Ecto neural progenitor cell (in vitro differentiated cells): ENCODE measurements around the gene LDHAL6B.

Source experiments
- DNase-seq: peaks from one replicate; pipeline ENCODE4 v3.0.0-alpha.2; 2018; ENCODE audit warnings: low spot score

LDHAL6B gene

GRCh38 chr15:59218710-59219109, 12.1 kb downstream of the LDHAL6B start:
- no peak for DNase-seq

GRCh38 chr15:59221511-59222505, 15.2 kb downstream of the LDHAL6B start:
- DNase-seq: no peak

- no peak for DNase-seq
Measured at GRCh38 chr15:59222906-59223550, 16.4 kb downstream of the LDHAL6B start.

GRCh38 chr15:59223736-59224135, 17.1 kb downstream of the LDHAL6B start:
- DNase-seq: no peak

- DNase-seq: no peak
Measured at GRCh38 chr15:59224474-59224873, 17.8 kb downstream of the LDHAL6B start.

GRCh38 chr15:59227021-59227420, 20.4 kb downstream of the LDHAL6B start:
- no peak for DNase-seq

- DNase-seq: no peak
Measured at GRCh38 chr15:59229015-59229414, 22.4 kb downstream of the LDHAL6B start.

GRCh38 chr15:59229453-59229852, 22.8 kb downstream of the LDHAL6B start:
- DNase-seq: no peak

- no peak for DNase-seq
Measured at GRCh38 chr15:59230531-59231055, 23.9 kb downstream of the LDHAL6B start.

GRCh38 chr15:59232476-59232875, 25.8 kb downstream of the LDHAL6B start:
- no peak for DNase-seq

- no peak for DNase-seq
Measured at GRCh38 chr15:59236394-59236793, 29.8 kb downstream of the LDHAL6B start.

GRCh38 chr15:59237119-59237855, 30.6 kb downstream of the LDHAL6B start:
- no peak for DNase-seq

- DNase-seq: no peak
Measured at GRCh38 chr15:59237924-59238331, 31.3 kb downstream of the LDHAL6B start.

- no peak for DNase-seq
Measured at GRCh38 chr15:59240036-59240435, 33.4 kb downstream of the LDHAL6B start.

- no peak for DNase-seq
Measured at GRCh38 chr15:59242649-59243048, 36.0 kb downstream of the LDHAL6B start.

GRCh38 chr15:59243622-59244021, 37.0 kb downstream of the LDHAL6B start:
- DNase-seq: no peak

- no peak for DNase-seq
Measured at GRCh38 chr15:59244337-59244736, 37.7 kb downstream of the LDHAL6B start.

GRCh38 chr15:59245559-59245958, 38.9 kb downstream of the LDHAL6B start:
- no peak for DNase-seq

- peak; percentile 57 for DNase-seq
Measured at GRCh38 chr15:59247364-59247763, 40.7 kb downstream of the LDHAL6B start.

GRCh38 chr15:59249816-59250215, 43.2 kb downstream of the LDHAL6B start:
- DNase-seq: no peak

- DNase-seq: no peak
Measured at GRCh38 chr15:59250249-59250648, 43.6 kb downstream of the LDHAL6B start.
